ENCODE results near the gene RASGRP3.

RASGRP3 gene

GRCh38 chr2:33588232-33588631 lies 111.8 kb downstream of the RASGRP3 start:
- DNase-seq = no peak

- DNase-seq = no peak
These were observed 113.0 kb downstream of the RASGRP3 start for GRCh38 chr2:33589444-33589843.

GRCh38 chr2:33595385-33595784 lies 118.9 kb downstream of the RASGRP3 start:
- DNase-seq = no peak

- no peak for DNase-seq
These were observed 120.6 kb downstream of the RASGRP3 start for GRCh38 chr2:33597026-33597425.

GRCh38 chr2:33598561-33599174 lies 122.2 kb downstream of the RASGRP3 start:
- peak; percentile 69 for DNase-seq

- DNase-seq = peak; percentile 99
These were observed 122.9 kb downstream of the RASGRP3 start, which contains the start of gene FAM98A for GRCh38 chr2:33599175-33599942. Gene FAM98A, minus strand, starts transcription at chr2:33599299. Its CDS starts 78 bp downstream, at chr2:33599221.

- DNase-seq = no peak
These were observed 123.4 kb downstream of the RASGRP3 start for GRCh38 chr2:33599943-33600192.

GRCh38 chr2:33602201-33602830 lies 125.9 kb downstream of the RASGRP3 start:
- no peak for DNase-seq

- DNase-seq = no peak
These were observed 127.0 kb downstream of the RASGRP3 start for GRCh38 chr2:33603416-33603815.

- DNase-seq = no peak
These were observed 128.6 kb downstream of the RASGRP3 start for GRCh38 chr2:33605056-33605455.

GRCh38 chr2:33606100-33606499 lies 129.7 kb downstream of the RASGRP3 start:
- DNase-seq = no peak

- DNase-seq = no peak
These were observed 130.2 kb downstream of the RASGRP3 start for GRCh38 chr2:33606622-33607021.

- no peak for DNase-seq
These were observed 130.8 kb downstream of the RASGRP3 start for GRCh38 chr2:33607251-33607721.

GRCh38 chr2:33607905-33608304 lies 131.5 kb downstream of the RASGRP3 start:
- no peak for DNase-seq

GRCh38 chr2:33614190-33614589 lies 137.7 kb downstream of the RASGRP3 start:
- no peak for DNase-seq

All from activated CD4-positive, alpha-beta T cell treated with anti-CD3 and anti-CD28 coated beads for 48 hours (primary cell).